T-cell (primary cell): ENCODE measurements around the gene RNF144A. TPM values are rescaled to one million over a fixed set of nuclear protein-coding genes. Genes with fewer than 3 reads are reported as not detected.

Source experiments
- ATAC-seq, 4 experiments: fragments of 200-7000 bp in 3 of 4; fragments of 150-1000 bp in 1 of 4; cut with Tn5 transposase; replicated peaks in 1 of 4; 1 replicate in 3 of 4; 2 replicates in 1 of 4; pipeline ENCODE4 v1.10.0; 2021; ENCODE audit warnings: moderate library complexity in 3 of 4, mild to moderate bottlenecking in 2 of 4, moderate number of reproducible peaks in 1 of 4
- CTCF ChIA-PET, 2 donors: fragments of 300-600 bp; sonication (Branson Sonifier 250); formaldehyde crosslinking; loops; one replicate each; lab custom pipeline; 2022; ENCODE audit warnings: antibody characterized with exemption in 2 of 2; lab: Charles Lee
- POLR2A ChIA-PET, 2 donors: fragments of 300-600 bp; sonication (Branson Sonifier 250); formaldehyde crosslinking; loops; one replicate each; lab custom pipeline; 2022; ENCODE audit warnings: antibody characterized with exemption in 2 of 2; lab: Charles Lee
- DNase-seq, 35 experiments: peaks; one replicate each; pipeline versions ENCODE4 v3.0.0 to v3.0.0-alpha.2; 2013 to 2023
- H3K27ac ChIP-seq: one replicate; pipeline ENCODE4 v1.5.1; 2013; ENCODE audit warnings: low read length
- H3K27me3 ChIP-seq, 2 experiments: replicated peaks in 1 of 2; 1 replicate in 1 of 2; 2 replicates in 1 of 2; pipeline versions ENCODE4 v1.6.1 to v1.7.0; 2013; ENCODE audit warnings: low read length in 1 of 2, mixed read lengths in 1 of 2; ENCODE audit not compliant: control insufficient read depth in 2 of 2, insufficient read depth in 2 of 2; ENCODE audit errors: extremely low read depth in 1 of 2
- H3K36me3 ChIP-seq, 2 donors: 1 replicate in 1 of 2; 2 replicates in 1 of 2; pipeline versions ENCODE4 v1.6.1 to v1.7.0; 2013; ENCODE audit warnings: low read length in 1 of 2; ENCODE audit not compliant: control insufficient read depth in 2 of 2, insufficient read depth in 1 of 2; ENCODE audit errors: extremely low read depth in 1 of 2
- H3K4me1 ChIP-seq, 2 experiments: 1 replicate in 1 of 2; 2 replicates in 1 of 2; pipeline versions ENCODE4 v1.6.1 to v1.7.0; 2013; ENCODE audit warnings: low read length in 2 of 2, mixed read lengths in 1 of 2; ENCODE audit not compliant: insufficient read depth in 2 of 2, control insufficient read depth in 1 of 2; ENCODE audit errors: extremely low read depth in 1 of 2
- H3K4me3 ChIP-seq, 2 donors: 1 replicate in 1 of 2; 2 replicates in 1 of 2; pipeline versions ENCODE4 v1.5.1 to v1.7.0; 2013; ENCODE audit warnings: mild to moderate bottlenecking in 2 of 2, low read length in 1 of 2, moderate library complexity in 1 of 2; ENCODE audit not compliant: control insufficient read depth in 1 of 2; ENCODE audit errors: extremely low read depth in 1 of 2
- H3K9me3 ChIP-seq: 2 replicates; pipeline ENCODE4 v1.7.0; 2013
- H3K27ac Mint-ChIP-seq, 2 donors: one replicate each; pipeline ENCODE4 v1.8.0; 2020 to 2021; ENCODE audit warnings: mild to moderate bottlenecking in 2 of 2, mixed read lengths in 2 of 2
- H3K27me3 Mint-ChIP-seq, 2 donors: one replicate each; pipeline ENCODE4 v1.8.0; 2021 to 2022; ENCODE audit warnings: mixed read lengths in 2 of 2
- H3K36me3 Mint-ChIP-seq: one replicate; pipeline ENCODE4 v1.8.0; 2021; ENCODE audit warnings: mixed read lengths
- H3K4me1 Mint-ChIP-seq, 3 donors: one replicate each; pipeline ENCODE4 v1.8.0; 2020 to 2022; ENCODE audit warnings: mixed read lengths in 3 of 3, mild to moderate bottlenecking in 1 of 3
- H3K4me3 Mint-ChIP-seq, 3 donors: one replicate each; pipeline ENCODE4 v1.8.0; 2020 to 2022; ENCODE audit warnings: mild to moderate bottlenecking in 3 of 3, mixed read lengths in 3 of 3, moderate library complexity in 3 of 3
- H3K9me3 Mint-ChIP-seq, 3 donors: one replicate each; pipeline ENCODE4 v1.8.0; 2020 to 2022; ENCODE audit warnings: mixed read lengths in 3 of 3
- WGBS: methylation state at CpG from one replicate; pipeline ENCODE4 v1.1.5; 2013; ENCODE audit warnings: missing lambda C conversion rate; ENCODE audit not compliant: insufficient coverage; 5-methylcytosine and 5-hydroxymethylcytosine counted together
- total RNA-seq, 35 experiments: library from RNA in 6 of 35; stranded (reverse) in 6 of 35; fragments of 120-200 nt in 1 of 35; gene quantifications; one replicate each; pipeline versions ENCODE4 v1.2.1 to v1.2.4 and lab custom pipeline; 2013 to 2026

RNF144A gene
- total RNA-seq, 5 donors from 2014 or later (not counting 1 experiment from before 2014, with no cell fraction given), result 46.3 to 93.1 (median 79.9) TPM

- Mint-ChIP-seq H3K36me3 (peaks cover 57% of the 10 kb centered on the region), H3K27ac (peak overlapping the region; percentile 24 to 65), H3K27me3 (no peaks in the 10 kb centered on the region), H3K4me1 (peaks cover 7 to 21% (median 15%) of the 10 kb centered on the region in 3 donors), H3K9me3 (no peaks in the 10 kb centered on the region), H3K4me3 (no peak overlapping the region)
- Histone ChIP-seq H3K4me1 (peaks cover 0 to 14% of the 10 kb centered on the region in 2 experiments), H3K36me3 (peaks cover 18 to 82% of the 10 kb centered on the region in 2 donors), H3K9me3 (no peaks in the 10 kb centered on the region), H3K27me3 (no peaks in the 10 kb centered on the region), H3K27ac (no peak overlapping the region), H3K4me3 (no peak overlapping the region)
- ChIA-PET CTCF (interaction anchor here (0.7 to 2.9 kb wide), 4 partner anchors 11 to 394 kb away, joined by 3 to 10 read pairs (median 4); no protein-coding TSS in a partner anchor), POLR2A (no interaction called here)
- no peak for ATAC-seq
- DNase-seq, result no peak
- 92% methylated on average over 20 of the region's 20 CpGs for WGBS
Measured at GRCh38 chr2:7033136-7033960, 116.1 kb downstream of the RNF144A start.

- peaks cover 11 to 77% of the 10 kb centered on the region in 2 donors for H3K36me3 ChIP-seq
- no peaks in the 10 kb centered on the region for H3K9me3 Mint-ChIP-seq
Measured at GRCh38 chr2:7034303-7034702, 117.1 kb downstream of the RNF144A start.

GRCh38 chr2:7035884-7036283 lies 118.7 kb downstream of the RNF144A start:
- Mint-ChIP-seq H3K9me3 (no peaks in the 10 kb centered on the region), H3K36me3 (peaks cover 60% of the 10 kb centered on the region), H3K27me3 (no peaks in the 10 kb centered on the region), H3K4me1 (peaks cover 15 to 18% (median 15%) of the 10 kb centered on the region in 3 donors), H3K4me3 (no peak overlapping the region), H3K27ac (peak overlapping the region in 1 of 2 donors; percentile 15)
- Histone ChIP-seq H3K27ac (no peak overlapping the region), H3K4me1 (peaks cover 0 to 11% of the 10 kb centered on the region in 2 experiments), H3K9me3 (no peaks in the 10 kb centered on the region), H3K4me3 (no peak overlapping the region), H3K36me3 (peaks cover 9 to 73% of the 10 kb centered on the region in 2 donors), H3K27me3 (no peaks in the 10 kb centered on the region)
- ATAC-seq (no peak), DNase-seq (no peak)
- CTCF ChIA-PET, result interaction anchor here in 1 of 2 donors (1.8 kb wide), 1 partner anchor 8 kb away, joined by 8 read pairs; no protein-coding TSS in a partner anchor
- POLR2A ChIA-PET, result interaction anchor here in 1 of 2 donors (0.6 kb wide), 1 partner anchor 1078 kb away, joined by 3 read pairs; no protein-coding TSS in a partner anchor
- WGBS, result 94% methylated on average over 7 of the region's 13 CpGs

More at GRCh38 chr2:7034303-7034702, 117.1 kb downstream of the RNF144A start:
- H3K4me1 ChIP-seq, result peaks cover 0 to 11% of the 10 kb centered on the region in 2 experiments
- ATAC-seq (no peak), DNase-seq (no peak)
- Mint-ChIP-seq H3K27me3 (no peaks in the 10 kb centered on the region), H3K4me3 (no peak overlapping the region), H3K36me3 (peaks cover 55% of the 10 kb centered on the region), H3K4me1 (peaks cover 15 to 18% (median 15%) of the 10 kb centered on the region in 3 donors), H3K27ac (peak overlapping the region in 1 of 2 donors; percentile 24)
- H3K27me3 ChIP-seq, result no peaks in the 10 kb centered on the region
- H3K4me3 ChIP-seq, result no peak overlapping the region
- 91% methylated on average over 12 of the region's 14 CpGs for WGBS
- ChIA-PET CTCF (interaction anchor here (0.7 to 2.9 kb wide), 3 partner anchors 10 to 393 kb away, joined by 3 to 10 read pairs (median 8); no protein-coding TSS in a partner anchor), POLR2A (no interaction called here)
- no peaks in the 10 kb centered on the region for H3K9me3 ChIP-seq
- no peak overlapping the region for H3K27ac ChIP-seq

GRCh38 chr2:7037340-7038333 lies 120.4 kb downstream of the RNF144A start:
- POLR2A ChIA-PET, result no interaction called here
- H3K36me3 ChIP-seq, result peaks cover 6 to 63% of the 10 kb centered on the region in 2 donors
- no peaks in the 10 kb centered on the region for H3K27me3 Mint-ChIP-seq
- no peak overlapping the region for H3K27ac ChIP-seq
- peaks cover 4 to 9% (median 6%) of the 10 kb centered on the region in 3 donors for H3K4me1 Mint-ChIP-seq
- H3K27me3 ChIP-seq, result no peaks in the 10 kb centered on the region
- H3K27ac Mint-ChIP-seq, result no peak overlapping the region
- no peak overlapping the region for H3K4me3 Mint-ChIP-seq
- no peak overlapping the region for H3K4me3 ChIP-seq
- no peaks in the 10 kb centered on the region for H3K9me3 ChIP-seq
- H3K36me3 Mint-ChIP-seq, result peaks cover 61% of the 10 kb centered on the region
- ATAC-seq (peak; percentile 70 to 75 (median 72)), DNase-seq (peak in 34 of 35 experiments; percentile 17 to 71 (median 52))
- no peaks in the 10 kb centered on the region for H3K9me3 Mint-ChIP-seq
- CTCF ChIA-PET, result no interaction called here
- WGBS, result 75% methylated on average over 9 of the region's 18 CpGs
- no peaks in the 10 kb centered on the region for H3K4me1 ChIP-seq

GRCh38 chr2:7040547-7040946 lies 123.3 kb downstream of the RNF144A start:
- ChIA-PET POLR2A (no interaction called here), CTCF (interaction anchor here in 1 of 2 donors (1.3 kb wide), 1 partner anchor 18 kb away, joined by 5 read pairs; no protein-coding TSS in a partner anchor)
- Histone ChIP-seq H3K4me3 (no peak overlapping the region), H3K27ac (no peak overlapping the region), H3K9me3 (no peaks in the 10 kb centered on the region), H3K27me3 (no peaks in the 10 kb centered on the region), H3K4me1 (no peaks in the 10 kb centered on the region), H3K36me3 (peaks cover 12 to 45% of the 10 kb centered on the region in 2 donors)
- no peaks in the 10 kb centered on the region for H3K9me3 Mint-ChIP-seq
- peaks cover 0 to 2% of the 10 kb centered on the region in 2 donors for H3K27me3 Mint-ChIP-seq
- peaks cover 52% of the 10 kb centered on the region for H3K36me3 Mint-ChIP-seq
- H3K4me1 Mint-ChIP-seq, result peaks cover 15 to 19% (median 17%) of the 10 kb centered on the region in 3 donors
- no peak for ATAC-seq
- no CpG with 5 or more reads among the region's 8 CpGs for WGBS
- H3K4me3 Mint-ChIP-seq, result no peak overlapping the region
- DNase-seq, result no peak
- peak overlapping the region; percentile 1 to 2 for H3K27ac Mint-ChIP-seq
